ENCODE data around the gene TBC1D5.

TBC1D5 gene

DNA sequence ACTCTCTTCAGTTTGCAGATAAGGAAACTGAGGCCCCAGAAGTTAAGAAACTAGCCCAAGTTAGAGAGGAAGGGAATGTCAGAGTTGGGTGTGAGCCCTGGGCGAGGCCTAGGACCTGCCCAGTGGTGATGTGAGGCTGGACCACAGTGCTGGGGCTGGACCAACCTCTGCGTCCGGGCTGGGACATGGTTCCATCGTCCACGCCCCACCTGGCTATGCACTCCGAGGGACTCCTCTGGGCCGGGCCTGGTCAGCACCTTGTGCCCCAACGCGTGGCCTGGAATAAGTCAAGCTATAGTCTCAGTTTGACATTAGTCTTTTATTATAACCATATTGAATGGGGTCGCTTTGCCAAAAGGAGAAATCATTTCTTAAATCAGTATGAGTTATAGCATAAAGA, 585.6 kb downstream of the TBC1D5 start:
- peaks cover 91% of the 10 kb centered on the region for H3K36me3 Mint-ChIP-seq
- ATAC-seq = no peak
- H3K4me1 Mint-ChIP-seq = peaks cover 10% of the 10 kb centered on the region
- H3K27me3 Mint-ChIP-seq = no peaks in the 10 kb centered on the region
- H3K4me3 Mint-ChIP-seq = no peak overlapping the region
- peaks cover 8% of the 10 kb centered on the region for H3K9me3 Mint-ChIP-seq
- no peak overlapping the region for H3K27ac Mint-ChIP-seq

GRCh38 chr3:17155951-17156350, 586.5 kb downstream of the TBC1D5 start:
- H3K27me3 Mint-ChIP-seq = no peaks in the 10 kb centered on the region
- no peak for ATAC-seq
- H3K36me3 Mint-ChIP-seq = peaks cover 82% of the 10 kb centered on the region
- peaks cover 16% of the 10 kb centered on the region for H3K4me1 Mint-ChIP-seq
- no peak overlapping the region for H3K27ac Mint-ChIP-seq
- H3K9me3 Mint-ChIP-seq = peaks cover 8% of the 10 kb centered on the region
- no peak overlapping the region for H3K4me3 Mint-ChIP-seq

DNA sequence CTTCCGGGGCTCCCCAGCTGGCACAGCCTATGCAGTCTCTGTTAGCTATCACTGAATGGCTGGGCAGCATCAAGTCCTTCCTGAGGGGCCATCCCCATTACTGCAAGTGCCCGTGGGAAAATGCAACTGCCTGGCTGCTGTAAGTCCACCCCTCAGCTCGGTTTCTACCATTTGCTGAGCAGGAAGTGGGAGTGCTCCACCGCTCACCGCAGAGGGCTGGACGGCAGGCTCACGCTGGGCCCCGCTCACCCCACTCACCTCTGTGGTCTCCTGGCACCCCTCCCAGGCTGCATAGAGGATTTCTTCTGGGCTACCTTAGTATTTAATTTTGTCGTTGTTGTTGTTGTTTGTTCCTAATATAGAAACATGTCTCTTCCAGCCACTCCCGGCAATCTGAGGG, 587.5 kb downstream of the TBC1D5 start:
- ATAC-seq = no peak
- H3K4me3 Mint-ChIP-seq = no peak overlapping the region
- peaks cover 72% of the 10 kb centered on the region for H3K36me3 Mint-ChIP-seq
- H3K9me3 Mint-ChIP-seq = peaks cover 8% of the 10 kb centered on the region
- no peaks in the 10 kb centered on the region for H3K27me3 Mint-ChIP-seq
- H3K4me1 Mint-ChIP-seq = peaks cover 16% of the 10 kb centered on the region
- H3K27ac Mint-ChIP-seq = no peak overlapping the region

- H3K4me3 Mint-ChIP-seq = no peak overlapping the region
- H3K27ac Mint-ChIP-seq = no peak overlapping the region
- ATAC-seq = no peak
- H3K36me3 Mint-ChIP-seq = peaks cover 65% of the 10 kb centered on the region
- H3K27me3 Mint-ChIP-seq = no peaks in the 10 kb centered on the region
- H3K4me1 Mint-ChIP-seq = peaks cover 16% of the 10 kb centered on the region
- H3K9me3 Mint-ChIP-seq = peaks cover 8% of the 10 kb centered on the region
These were observed 588.2 kb downstream of the TBC1D5 start for GRCh38 chr3:17154221-17154620.

DNA sequence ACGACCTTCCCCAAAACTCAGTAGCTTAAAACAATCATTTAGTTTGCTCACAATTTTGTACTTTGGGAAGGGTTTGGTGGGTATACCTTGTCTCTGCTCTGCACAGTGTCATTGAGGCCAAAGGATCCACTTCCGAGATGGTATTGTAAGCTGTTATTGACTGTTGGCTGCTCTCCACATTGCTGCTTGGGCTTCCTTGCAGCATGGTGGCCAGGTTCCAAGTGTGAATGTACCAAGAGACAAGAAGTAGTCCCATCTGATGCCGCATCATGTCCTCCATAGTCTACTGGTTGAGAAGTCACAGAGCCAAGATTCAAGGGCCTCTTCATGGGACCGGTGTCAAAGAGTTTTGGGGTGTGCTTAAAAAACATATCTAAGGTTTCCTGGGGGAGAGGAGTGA, 589.2 kb downstream of the TBC1D5 start:
- no peaks in the 10 kb centered on the region for H3K27me3 Mint-ChIP-seq
- no peak overlapping the region for H3K27ac Mint-ChIP-seq
- peaks cover 8% of the 10 kb centered on the region for H3K9me3 Mint-ChIP-seq
- no peak for ATAC-seq
- H3K36me3 Mint-ChIP-seq = peaks cover 55% of the 10 kb centered on the region
- H3K4me3 Mint-ChIP-seq = no peak overlapping the region
- peaks cover 16% of the 10 kb centered on the region for H3K4me1 Mint-ChIP-seq

GRCh38 chr3:17151598-17152373, 590.6 kb downstream of the TBC1D5 start:
- Mint-ChIP-seq H3K4me1 (peaks cover 16% of the 10 kb centered on the region), H3K4me3 (no peak overlapping the region), H3K27ac (peak overlapping the region; percentile 61), H3K36me3 (peaks cover 45% of the 10 kb centered on the region), H3K9me3 (peaks cover 8% of the 10 kb centered on the region), H3K27me3 (no peaks in the 10 kb centered on the region)
- peak; percentile 91 for ATAC-seq

DNA sequence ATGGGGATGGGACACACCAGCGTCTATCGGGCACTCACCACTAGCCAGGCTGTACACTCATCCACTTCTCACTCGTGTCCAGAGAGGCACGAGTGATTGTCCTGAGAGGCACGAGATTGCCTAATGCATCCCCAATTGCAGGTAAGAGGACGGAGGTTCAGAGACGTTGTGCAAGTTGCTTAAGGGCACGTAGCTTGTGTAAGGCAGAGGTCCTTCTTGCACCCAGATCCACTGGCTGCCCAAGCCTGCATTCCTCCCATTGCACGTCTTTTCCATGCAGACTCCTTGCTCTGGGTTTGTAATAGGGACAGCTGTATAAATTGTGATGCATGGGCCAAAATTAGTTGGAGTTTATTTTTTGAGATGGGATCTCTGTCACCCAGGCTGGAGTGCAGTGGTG, 593.4 kb downstream of the TBC1D5 start:
- H3K9me3 Mint-ChIP-seq = peaks cover 3% of the 10 kb centered on the region
- H3K27me3 Mint-ChIP-seq = no peaks in the 10 kb centered on the region
- ATAC-seq = no peak
- H3K27ac Mint-ChIP-seq = peak overlapping the region; percentile 39
- H3K36me3 Mint-ChIP-seq = peaks cover 18% of the 10 kb centered on the region
- peaks cover 16% of the 10 kb centered on the region for H3K4me1 Mint-ChIP-seq
- no peak overlapping the region for H3K4me3 Mint-ChIP-seq

GRCh38 chr3:17144665-17144993, 597.8 kb downstream of the TBC1D5 start:
- no peak overlapping the region for H3K27ac Mint-ChIP-seq
- no peaks in the 10 kb centered on the region for H3K4me1 Mint-ChIP-seq
- no peaks in the 10 kb centered on the region for H3K36me3 Mint-ChIP-seq
- no peak overlapping the region for H3K4me3 Mint-ChIP-seq
- H3K9me3 Mint-ChIP-seq = no peaks in the 10 kb centered on the region
- no peak for ATAC-seq
- H3K27me3 Mint-ChIP-seq = peaks cover 10% of the 10 kb centered on the region

DNA sequence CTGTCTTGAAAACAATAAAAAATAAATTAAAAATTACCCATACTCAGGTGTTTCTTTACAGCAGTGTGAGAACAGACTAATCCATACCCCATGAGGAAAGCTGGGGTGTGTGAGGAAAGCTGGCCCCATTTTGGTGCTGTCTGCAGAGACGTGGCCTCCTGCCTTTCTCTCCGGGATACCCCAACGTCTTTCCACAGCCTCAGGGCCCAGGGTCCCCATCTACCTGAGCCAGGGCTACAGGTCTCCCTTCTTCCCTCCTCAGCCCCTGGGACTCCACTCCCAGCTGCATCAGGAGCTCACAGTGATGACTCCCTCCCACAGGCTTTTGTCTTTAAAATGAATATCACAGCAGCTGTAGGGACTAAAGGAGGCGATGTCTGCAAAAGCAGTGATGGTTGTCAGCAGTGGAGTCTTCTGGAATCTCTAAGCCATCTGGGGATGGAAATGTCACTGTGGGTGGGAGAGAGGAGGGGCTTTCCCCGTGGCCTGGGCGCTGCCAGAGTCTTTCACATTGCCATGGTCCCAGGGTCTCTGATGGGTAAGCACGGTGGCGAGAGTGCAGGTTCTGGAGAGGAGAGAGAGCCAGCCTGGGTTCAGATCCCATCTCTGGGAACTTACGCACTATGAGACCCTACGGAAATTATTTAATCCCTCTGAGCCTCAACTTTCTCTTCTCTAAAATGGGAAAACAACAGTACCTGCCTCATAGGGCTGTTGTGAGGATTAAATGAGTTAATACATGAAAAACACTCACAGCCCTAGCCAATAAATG, 598.4 kb downstream of the TBC1D5 start:
- Mint-ChIP-seq H3K27me3 (peaks cover 10% of the 10 kb centered on the region), H3K27ac (no peak overlapping the region), H3K9me3 (no peaks in the 10 kb centered on the region), H3K4me3 (no peak overlapping the region), H3K36me3 (no peaks in the 10 kb centered on the region), H3K4me1 (no peaks in the 10 kb centered on the region)
- no peak for ATAC-seq

DNA sequence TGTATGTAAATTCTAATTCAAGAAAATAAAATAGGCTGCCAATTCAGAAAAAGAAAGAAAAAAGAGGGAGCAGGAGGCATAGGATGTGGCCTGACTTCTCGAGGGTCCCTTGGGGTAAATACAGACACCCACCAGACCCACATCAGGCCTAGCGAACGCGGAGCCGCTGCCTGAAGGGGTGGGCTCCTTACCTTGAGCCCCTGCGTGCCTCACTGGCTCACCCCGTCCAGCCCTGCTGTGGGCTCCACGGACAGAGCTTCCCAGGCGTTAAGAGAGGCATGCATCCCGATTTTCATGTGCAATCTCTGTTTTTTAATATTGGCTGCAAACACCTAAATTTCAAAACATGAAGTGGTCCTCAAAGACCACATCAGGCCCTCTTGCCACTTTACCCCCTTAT, 599.9 kb downstream of the TBC1D5 start:
- H3K9me3 Mint-ChIP-seq = no peaks in the 10 kb centered on the region
- no peak overlapping the region for H3K27ac Mint-ChIP-seq
- no peaks in the 10 kb centered on the region for H3K4me1 Mint-ChIP-seq
- no peak overlapping the region for H3K4me3 Mint-ChIP-seq
- peaks cover 10% of the 10 kb centered on the region for H3K27me3 Mint-ChIP-seq
- H3K36me3 Mint-ChIP-seq = no peaks in the 10 kb centered on the region
- no peak for ATAC-seq

GRCh38 chr3:17141699-17142098, 600.7 kb downstream of the TBC1D5 start:
- Mint-ChIP-seq H3K4me1 (no peaks in the 10 kb centered on the region), H3K4me3 (no peak overlapping the region), H3K27ac (no peak overlapping the region), H3K36me3 (no peaks in the 10 kb centered on the region), H3K9me3 (no peaks in the 10 kb centered on the region), H3K27me3 (peaks cover 10% of the 10 kb centered on the region)
- ATAC-seq = no peak

DNA sequence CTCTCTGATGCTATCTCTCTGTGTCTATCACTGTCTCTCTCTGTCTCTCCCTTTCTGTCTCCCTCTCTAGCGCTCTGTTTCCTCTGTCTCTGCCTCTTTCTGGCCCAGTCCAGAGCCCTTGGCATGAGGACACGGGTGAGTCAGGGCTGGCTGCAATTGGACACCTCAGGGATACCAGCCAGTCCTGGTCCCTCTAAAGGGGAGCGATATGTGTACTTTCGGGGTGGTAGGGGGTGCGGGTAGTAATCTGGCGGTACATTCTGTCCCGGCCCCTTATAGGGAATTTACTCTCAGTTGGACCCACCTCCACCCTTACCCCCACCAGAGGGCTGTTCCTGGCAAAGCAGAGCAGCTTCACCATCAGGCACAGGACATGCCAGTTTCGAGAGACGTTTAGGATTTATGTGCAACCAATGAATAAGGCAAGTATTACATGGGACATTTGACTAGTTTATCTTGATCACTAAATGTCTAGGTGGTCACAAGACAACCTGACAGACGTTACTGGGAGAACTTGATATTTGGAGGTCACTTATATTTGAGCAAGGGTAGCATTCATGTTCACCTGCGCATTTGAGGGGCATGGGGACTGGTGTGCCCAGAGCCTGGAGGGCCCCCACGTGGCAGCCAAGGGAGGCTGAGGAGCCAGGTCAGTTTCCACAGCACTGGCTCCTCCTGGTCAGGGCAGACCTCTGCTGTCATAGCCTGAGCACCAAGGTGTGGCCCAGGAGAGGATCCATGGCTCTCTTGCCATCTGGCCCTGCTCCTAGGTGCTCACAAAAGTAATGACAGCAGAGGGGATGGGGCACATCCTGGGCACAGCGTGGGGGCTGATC, 601.5 kb downstream of the TBC1D5 start:
- H3K36me3 Mint-ChIP-seq = no peaks in the 10 kb centered on the region
- H3K4me3 Mint-ChIP-seq = no peak overlapping the region
- no peak overlapping the region for H3K27ac Mint-ChIP-seq
- no peaks in the 10 kb centered on the region for H3K9me3 Mint-ChIP-seq
- no peaks in the 10 kb centered on the region for H3K4me1 Mint-ChIP-seq
- no peak for ATAC-seq
- peaks cover 10% of the 10 kb centered on the region for H3K27me3 Mint-ChIP-seq

- no peaks in the 10 kb centered on the region for H3K9me3 Mint-ChIP-seq
- H3K27ac Mint-ChIP-seq = no peak overlapping the region
- no peak overlapping the region for H3K4me3 Mint-ChIP-seq
- no peaks in the 10 kb centered on the region for H3K4me1 Mint-ChIP-seq
- peaks cover 10% of the 10 kb centered on the region for H3K27me3 Mint-ChIP-seq
- no peak for ATAC-seq
- H3K36me3 Mint-ChIP-seq = no peaks in the 10 kb centered on the region
These were observed 604.0 kb downstream of the TBC1D5 start for GRCh38 chr3:17138246-17139039.

DNA sequence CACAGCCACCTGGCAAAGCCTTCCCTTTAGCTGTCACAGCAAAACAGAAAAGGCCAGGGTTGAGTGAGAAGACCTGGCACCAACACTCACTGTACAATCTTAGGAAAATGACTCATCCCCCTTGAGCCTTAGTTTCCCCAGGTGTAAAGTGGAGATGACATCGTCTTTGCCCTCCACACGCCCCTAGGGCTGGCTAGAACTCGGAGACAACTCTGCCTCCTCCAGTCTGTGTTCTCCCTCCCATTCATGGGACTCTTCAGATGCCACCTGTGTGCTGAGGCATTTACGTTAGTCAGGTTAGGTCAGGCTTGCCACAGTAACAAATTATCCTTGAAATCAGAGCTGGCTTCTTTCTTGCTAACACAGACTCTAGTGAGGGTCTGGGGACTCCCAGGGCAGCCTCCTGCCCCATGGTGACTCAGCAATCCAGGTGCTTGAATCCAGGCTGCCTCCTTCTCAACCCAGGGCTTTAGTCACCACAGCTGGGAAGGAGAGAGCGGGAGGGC, 605.1 kb downstream of the TBC1D5 start:
- peaks cover 10% of the 10 kb centered on the region for H3K27me3 Mint-ChIP-seq
- no peak for ATAC-seq
- no peaks in the 10 kb centered on the region for H3K36me3 Mint-ChIP-seq
- no peak overlapping the region for H3K4me3 Mint-ChIP-seq
- H3K4me1 Mint-ChIP-seq = no peaks in the 10 kb centered on the region
- H3K27ac Mint-ChIP-seq = no peak overlapping the region
- no peaks in the 10 kb centered on the region for H3K9me3 Mint-ChIP-seq

Data from stimulated activated memory B cell treated with anti-CD40 and anti-IgM and Interleukin-4, amounts not matched to agents 10 μg/mL and 1 μg/mL and 100 μg/mL, for 72 hours (primary cell).